ENCODE measurements around the gene SMIM35.

SMIM35 gene

DNA sequence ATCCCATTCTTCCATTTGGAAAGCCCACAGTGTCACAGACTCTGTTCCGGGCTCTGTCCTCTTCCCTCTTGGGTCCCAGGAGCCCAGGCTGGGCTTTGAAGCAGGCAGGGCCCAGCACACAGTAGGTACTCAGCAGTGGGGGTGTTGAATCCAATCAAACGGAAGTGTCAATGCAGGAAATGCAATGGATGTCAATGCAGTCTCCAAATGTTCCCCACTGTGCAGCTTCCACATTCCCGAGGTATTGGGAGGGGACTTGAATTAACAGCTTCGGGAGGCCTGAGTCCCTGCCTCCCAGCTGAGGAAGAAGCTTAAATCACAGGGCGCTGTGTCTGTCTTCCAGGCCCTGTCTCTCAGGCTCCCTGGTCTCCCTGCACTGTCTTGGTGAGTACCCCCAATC, 21.8 kb upstream of the SMIM35 start:
- no peak for DNase-seq

DNA sequence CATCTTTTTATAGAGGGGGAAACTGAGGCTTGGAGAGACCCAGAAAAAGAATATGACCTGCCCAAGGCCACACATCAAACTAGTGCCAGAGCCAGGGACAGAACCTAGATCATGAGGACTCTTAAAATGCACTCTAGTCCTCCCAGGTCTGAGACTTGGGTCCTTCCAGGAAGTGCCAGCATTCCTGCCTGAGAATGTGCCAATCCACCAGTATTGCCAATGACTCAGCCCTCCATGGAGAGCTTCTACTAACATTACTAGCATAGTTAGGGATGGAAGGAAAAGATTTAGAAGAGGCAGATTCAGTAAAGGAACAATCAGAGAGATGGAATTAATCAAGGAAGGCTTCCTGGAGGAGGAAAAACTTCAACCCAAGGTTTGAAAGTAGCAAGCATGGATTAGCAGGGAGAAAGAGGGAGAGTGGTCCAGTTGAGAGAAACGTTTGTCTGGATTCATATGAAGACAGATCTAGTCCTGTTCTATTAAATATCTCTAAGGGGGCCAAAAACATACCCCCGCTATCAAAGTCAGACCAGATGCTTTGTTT, 20.1 kb upstream of the SMIM35 start:
- no peak for DNase-seq

- no peak for DNase-seq
Observed at GRCh38 chr11:118105657-118106305, 19.0 kb upstream of the SMIM35 start.

DNA sequence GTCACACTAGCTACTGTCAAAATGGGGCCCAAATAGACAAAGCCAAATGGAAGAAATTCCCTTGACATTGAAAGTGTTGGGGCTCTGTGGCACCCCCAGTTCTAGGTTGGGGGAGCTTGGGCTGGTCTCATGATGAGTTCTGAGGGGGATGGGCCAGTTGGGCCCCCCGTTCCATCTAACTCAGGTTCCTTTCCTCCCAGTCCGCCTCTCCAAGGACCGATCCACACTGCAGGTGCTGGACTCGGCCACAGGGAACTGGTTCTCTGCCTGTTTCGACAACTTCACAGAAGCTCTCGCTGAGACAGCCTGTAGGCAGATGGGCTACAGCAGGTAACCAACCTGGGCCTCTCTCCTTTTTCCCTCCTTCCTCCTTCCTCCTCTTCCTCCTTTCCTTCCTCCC, 17.7 kb upstream of the SMIM35 start:
- no peak for DNase-seq

- no peak for DNase-seq
Observed at GRCh38 chr11:118102721-118103261, 16.0 kb upstream of the SMIM35 start.

DNA sequence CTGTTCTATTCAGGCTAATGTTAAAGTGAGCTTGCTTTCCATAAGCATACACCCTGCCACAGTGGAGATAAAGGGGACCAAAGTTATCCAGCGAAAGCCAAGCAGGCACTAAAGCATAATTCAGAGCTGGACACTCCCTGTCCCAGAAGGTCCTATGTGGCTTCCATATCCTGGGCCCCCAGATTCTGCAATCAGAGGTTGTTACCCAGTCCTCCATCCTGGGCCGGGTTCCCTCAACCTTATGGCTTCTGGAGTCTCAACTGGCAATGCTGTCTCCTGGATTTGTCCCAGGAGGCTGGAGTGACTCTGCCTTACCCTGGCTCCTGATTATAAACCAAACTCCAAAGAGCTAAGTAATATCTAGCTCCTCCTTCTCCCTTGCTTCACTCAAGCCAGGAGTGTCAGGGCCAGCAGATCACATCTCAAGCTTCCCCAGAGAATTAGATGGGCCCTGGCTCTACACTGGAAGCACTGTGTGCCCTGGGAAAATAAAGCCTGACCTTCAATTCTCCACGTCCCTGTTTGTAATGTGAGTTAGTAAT, 14.0 kb upstream of the SMIM35 start:
- DNase-seq = no peak

DNA sequence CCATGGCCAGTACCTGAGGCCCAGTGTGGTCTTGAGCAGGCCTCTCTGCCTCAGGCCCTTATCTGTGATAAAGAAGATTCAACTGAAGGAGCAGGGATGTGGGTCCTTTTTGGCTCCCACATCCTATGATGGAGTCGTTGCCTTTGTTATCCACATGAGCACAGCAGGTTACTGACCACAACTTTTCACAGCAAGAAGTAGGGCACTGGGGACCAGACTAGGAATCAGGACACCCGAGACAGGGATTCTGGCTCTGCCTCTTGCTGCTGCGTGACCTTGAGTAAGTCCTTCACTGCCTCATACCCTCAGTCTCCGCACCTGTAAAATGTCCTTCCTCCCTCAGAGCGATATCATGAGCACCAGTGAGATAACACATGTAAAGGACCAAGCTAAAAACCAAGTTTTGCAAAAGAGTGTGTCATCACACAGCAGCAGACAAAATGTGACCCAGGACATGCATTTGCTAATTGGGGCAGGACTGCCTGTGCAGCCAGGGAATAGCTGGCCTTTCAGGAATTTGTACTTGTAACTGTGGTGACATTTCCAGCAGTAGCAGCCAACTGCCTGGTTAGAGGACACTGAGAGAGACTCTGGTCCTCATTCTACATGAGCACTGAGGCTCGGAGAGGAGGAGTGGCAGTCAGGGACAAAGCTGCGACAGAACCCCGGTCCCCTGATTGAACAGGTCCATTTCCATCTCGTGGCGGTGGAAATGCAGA, 13.2 kb upstream of the SMIM35 start:
- no peak for DNase-seq

DNA sequence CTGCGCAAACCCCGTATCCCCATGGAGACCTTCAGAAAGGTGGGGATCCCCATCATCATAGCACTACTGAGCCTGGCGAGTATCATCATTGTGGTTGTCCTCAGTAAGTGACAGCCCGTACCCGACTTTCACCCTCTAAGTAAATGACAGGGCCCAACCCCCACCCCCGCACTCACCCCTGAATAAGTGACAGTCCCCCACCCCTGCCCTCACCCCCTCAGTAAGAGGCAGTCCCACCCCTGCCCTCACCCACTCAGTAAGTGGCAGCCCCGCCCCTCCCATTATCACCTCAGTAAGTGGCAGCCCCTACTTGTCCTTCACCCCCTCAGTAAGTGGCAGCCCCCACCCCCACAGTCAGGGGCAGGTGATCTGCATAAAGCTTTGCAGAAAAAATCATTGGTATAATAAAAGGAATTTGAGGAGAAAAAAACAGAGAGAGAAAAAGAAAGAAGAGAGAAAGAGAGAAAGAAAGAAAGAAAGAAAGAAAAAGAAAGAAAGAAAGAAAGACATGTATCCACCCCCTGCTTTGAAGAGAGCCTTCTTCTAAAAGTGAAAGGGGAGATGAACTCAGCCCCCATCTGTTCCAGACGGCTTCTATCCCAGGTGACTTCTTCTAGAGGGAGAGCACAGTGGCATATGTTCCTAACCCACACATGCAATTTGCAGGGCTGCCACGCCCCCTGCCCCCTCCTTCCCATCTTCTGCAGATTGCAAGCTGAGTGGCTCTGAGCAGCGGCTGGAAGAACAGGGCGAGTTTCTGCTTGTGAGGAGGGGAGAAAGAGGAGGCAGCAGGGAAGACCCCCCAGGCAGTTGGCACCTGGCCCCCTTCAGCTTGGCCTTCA, 12.5 kb upstream of the SMIM35 start:
- DNase-seq = no peak

GRCh38 chr11:118095967-118096367, 9.2 kb upstream of the SMIM35 start:
- DNase-seq = no peak

DNA sequence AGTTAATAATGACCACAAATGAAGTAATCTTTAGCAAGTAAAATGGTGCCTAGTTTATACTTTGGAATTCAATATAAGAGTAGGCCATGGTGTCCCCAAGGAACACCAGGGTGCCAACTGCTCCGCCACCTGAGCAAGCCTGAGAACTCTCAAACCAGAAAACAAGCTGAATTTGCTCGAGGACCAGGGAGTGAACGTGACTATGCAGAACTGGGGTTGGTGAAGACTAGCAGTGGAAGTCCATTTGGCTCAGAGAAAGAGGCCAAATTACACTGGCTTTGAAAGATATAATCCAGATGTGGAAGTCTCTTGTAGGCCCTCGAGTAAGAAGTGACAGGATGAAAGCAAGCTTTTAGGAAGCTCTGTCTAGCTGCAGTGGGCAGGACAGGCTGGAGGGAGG, 8.7 kb upstream of the SMIM35 start:
- no peak for DNase-seq

GRCh38 chr11:118092907-118093571, 6.3 kb upstream of the SMIM35 start:
- DNase-seq = no peak

DNA sequence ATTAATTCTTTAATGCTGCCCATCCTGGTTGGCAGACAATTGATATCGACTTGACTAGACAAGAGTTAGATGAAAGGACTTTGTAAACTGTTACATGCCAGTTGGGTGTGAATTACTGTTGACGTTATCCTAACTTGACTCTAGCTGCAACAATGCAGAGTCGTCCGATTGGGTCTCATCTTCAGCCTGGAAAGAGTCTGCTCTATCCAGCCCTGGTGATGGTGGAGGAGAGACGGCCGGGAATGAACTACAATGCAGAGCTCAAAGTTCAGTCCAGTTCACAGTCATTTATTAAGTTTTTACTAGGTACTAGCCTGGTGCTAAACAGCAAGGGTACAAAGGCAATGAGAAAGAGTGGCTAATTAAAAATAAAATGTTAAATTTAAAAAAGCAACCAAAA, 4.9 kb upstream of the SMIM35 start:
- no peak for DNase-seq

GRCh38 chr11:118090545-118091162, 3.9 kb upstream of the SMIM35 start:
- DNase-seq = no peak

DNA sequence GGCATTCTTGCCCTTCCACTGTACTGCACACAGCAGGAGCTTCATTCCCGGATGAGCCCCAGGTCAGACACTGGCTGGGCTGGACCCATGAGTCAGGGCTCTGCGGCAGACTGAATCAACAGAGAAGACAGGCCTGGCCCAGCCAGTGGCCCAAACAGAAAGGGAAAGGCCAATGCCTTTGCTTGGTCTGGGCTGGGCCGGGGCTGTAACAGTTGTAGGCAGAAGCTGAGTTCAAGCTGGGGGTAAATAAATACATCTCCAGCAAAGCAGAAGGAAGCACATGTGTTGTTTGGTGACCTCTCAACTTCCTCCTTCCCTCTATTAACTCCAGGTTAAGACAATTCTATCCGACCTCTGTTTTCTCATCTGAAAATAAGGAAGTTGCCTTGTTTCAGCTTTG, 1.8 kb upstream of the SMIM35 start:
- no peak for DNase-seq

- no peak for DNase-seq
Observed at GRCh38 chr11:118087931-118088330, 1.2 kb upstream of the SMIM35 start.

- no peak for DNase-seq
Observed at GRCh38 chr11:118084656-118085055, 2.1 kb downstream of the SMIM35 start.

DNA sequence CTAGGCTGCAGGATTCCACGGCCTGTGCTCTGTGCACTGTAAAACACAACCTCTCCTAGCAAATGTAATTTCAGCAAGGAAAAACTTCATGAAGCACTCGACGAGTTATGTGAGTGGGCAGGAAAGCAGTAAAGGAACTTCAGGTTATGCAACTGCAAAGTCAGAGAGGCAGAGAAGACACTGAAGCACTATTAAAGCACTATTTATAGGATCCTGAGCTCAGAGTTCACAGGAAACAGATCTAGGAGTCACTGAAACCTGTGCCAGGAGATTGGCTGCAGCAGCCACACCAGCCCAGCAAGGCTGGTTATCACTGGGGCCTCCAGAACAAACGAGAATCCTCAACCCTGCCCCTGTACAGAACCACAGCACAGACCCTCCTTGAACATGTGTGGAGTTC, 2.5 kb downstream of the SMIM35 start:
- no peak for DNase-seq

DNA sequence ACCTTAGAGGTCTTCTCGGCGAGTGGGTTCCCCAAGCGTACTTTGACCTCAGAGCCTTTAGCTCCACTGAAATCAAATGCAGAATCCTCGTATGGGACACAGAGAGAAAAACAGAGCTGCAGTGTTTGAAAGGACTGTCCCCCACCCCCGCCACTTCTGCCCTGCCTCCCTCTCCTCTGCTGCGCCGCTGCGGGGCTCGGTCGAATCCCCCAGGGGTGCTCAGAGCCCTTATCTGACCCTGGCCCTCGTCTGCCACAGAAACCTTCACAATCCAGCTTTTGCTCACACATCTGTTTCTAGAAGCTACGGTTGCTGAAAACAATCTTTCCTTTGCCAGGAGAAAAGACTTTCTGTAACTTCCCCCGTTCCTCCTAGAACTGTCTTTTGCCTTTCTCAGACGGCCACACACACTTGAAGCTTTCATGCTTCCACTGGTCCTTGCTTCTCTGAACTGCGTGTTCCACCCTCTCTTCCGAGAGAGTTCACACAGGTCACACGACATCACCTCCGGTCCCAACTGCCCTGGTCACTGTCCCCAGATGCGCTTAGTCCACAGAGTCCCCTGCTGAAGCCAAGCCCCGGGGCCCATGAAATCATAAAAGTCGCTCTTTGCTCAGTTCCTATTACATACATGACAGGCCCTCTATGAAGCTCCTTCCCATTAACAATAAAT, 3.7 kb downstream of the SMIM35 start:
- no peak for DNase-seq

- DNase-seq = no peak
Observed at GRCh38 chr11:118081241-118081958, 5.4 kb downstream of the SMIM35 start.

GRCh38 chr11:118080296-118080695, 6.5 kb downstream of the SMIM35 start:
- DNase-seq = no peak

- DNase-seq = no peak
Observed at GRCh38 chr11:118079491-118079890, 7.3 kb downstream of the SMIM35 start.
